Stimulated activated CD4-positive, alpha-beta T cell treated with anti-CD3 and anti-CD28 coated beads, Interleukin-12 subunit alpha, Interleukin-12 subunit beta, amount 100 ng/mL, for 48 hours (primary cell): Measurements from ENCODE around the gene SLC25A30.

Experiments used
- DNase-seq, 3 donors: peaks; one replicate each; pipeline ENCODE4 v3.0.0-alpha.2; 2020; ENCODE audit warnings: low read depth in 2 of 3, low spot score in 1 of 3

Gene SLC25A30, protein sequence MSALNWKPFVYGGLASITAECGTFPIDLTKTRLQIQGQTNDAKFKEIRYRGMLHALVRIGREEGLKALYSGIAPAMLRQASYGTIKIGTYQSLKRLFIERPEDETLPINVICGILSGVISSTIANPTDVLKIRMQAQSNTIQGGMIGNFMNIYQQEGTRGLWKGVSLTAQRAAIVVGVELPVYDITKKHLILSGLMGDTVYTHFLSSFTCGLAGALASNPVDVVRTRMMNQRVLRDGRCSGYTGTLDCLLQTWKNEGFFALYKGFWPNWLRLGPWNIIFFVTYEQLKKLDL

DNA sequence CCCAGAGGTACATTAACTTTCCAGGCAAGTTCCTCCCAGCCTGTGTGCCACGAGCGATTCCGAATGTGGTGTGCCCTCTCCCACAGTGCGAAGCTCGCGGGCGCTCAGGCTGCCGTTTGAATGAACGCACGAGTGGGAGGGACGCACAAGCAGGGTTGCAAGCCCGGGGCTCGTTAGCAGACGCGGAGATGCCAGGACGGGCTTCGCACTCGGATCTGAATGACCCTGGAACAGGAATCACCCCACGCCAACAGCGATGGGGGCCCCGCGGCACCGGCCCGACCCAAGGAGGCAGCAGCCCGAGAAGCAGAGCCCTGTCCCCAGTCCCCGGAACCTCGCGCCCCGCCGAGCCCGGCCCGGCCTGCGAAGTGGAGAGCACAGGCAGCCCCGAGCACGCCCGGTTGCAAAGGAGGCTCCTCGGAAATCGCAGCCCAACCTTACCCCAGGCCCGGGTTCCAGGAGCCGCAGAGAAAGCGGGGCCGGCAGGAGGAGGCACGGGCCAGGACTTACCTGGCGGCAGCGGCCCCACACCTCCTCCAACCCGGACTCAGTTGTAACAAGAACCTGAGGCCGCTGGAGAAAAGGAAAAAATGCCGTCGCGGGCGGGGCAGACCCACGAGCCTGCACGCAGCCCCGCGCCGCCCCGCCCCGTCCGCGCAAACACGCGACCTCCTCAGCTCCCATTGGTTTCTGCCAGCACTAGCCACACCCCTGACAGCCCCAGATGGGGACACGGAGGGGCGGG is at the start of gene SLC25A30:
TSS of gene SLC25A30 (minus strand) at position 584 of the 745 bp plus-strand sequence. CDS start 6,948 bp downstream, outside the sequence.
- DNase-seq, result peak; percentile 78 to 90 (median 80)

DNA sequence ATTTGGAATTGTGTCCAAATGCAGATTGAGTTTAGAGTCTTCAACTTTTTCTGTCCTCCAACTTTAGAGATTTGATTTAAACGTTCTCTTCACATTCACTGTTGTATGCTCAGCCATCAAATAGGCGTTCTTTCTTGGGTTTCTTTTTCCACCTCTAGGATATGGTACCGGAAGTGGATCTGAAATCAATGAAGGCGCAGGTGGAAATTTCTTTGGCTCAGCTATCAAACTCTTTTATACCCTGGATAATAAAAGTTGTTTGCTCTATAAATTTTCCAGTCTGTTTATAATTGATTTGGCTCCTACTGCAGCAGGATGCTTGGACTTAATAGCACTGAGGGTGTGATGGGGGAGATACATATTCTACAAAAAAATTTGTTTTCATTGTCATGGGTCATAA is 48.2 kb upstream of the SLC25A30 start:
- DNase-seq, result no peak

DNA sequence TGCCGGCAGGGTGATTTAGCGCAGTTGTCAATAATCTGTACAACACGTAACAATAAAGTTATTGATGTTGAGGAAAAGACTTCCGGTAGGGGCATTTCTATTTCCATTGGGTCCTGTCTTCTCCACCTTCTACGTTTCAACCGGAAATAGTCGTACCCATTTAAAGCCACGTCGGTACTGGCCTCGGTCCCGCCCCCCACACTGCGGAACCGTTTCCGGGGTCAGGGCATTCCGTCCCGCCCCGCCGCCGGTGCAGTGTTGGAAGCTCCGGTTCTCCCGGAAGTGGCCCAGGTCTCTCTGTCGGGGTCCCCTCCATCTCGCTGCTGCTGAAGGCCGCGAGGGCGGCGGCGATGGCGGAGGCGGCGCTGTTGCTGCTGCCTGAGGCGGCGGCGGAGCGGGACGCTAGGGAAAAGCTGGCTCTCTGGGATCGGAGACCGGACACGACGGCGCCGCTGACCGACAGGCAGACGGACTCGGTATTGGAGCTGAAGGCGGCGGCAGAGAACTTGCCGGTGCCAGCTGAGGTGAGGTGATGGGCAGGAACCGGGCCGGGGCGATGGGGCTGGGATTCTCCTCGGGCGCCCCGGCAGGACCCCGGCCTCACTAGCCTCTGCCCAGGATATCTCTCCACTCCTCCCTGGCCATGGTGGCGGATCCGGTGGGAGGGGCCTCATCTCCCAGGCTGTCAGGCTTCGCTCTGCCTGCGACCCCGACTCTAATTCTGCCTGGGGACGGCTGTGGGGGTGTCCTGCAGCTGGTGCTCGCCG is 46.7 kb upstream of the SLC25A30 start, which contains the start of gene COG3:
TSS of gene COG3 (plus strand) at position 253 of the 767 bp plus-strand sequence. CDS start at position 351, 98 bp downstream.
- DNase-seq, result peak; percentile 91 to 94 (median 92)

DNA sequence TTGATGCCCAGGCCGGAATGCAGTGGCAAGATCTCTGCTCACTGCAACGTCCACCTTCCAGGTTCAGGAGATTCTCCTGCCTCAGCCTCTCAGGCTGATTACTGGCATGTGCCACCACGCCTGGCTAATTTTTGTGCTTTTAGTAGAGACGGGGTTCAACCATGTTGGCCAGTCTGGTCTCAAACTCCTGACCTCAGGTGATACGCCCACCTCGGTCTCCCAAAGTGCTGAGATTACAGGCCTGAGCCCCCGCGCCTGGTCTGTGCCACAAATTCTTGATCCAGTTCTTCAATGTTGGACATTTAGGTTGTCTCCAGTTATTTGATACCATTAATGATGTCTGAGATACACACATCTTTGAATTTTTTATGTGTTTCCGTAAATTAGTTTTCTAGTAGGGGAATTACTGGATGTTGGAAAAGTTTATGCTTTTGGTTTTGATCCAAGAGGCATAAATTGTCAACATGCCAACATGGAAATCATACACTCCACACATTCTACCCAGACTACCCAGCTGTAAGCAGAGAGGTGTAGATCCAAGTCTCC is 46.0 kb upstream of the SLC25A30 start:
- no peak for DNase-seq

DNA sequence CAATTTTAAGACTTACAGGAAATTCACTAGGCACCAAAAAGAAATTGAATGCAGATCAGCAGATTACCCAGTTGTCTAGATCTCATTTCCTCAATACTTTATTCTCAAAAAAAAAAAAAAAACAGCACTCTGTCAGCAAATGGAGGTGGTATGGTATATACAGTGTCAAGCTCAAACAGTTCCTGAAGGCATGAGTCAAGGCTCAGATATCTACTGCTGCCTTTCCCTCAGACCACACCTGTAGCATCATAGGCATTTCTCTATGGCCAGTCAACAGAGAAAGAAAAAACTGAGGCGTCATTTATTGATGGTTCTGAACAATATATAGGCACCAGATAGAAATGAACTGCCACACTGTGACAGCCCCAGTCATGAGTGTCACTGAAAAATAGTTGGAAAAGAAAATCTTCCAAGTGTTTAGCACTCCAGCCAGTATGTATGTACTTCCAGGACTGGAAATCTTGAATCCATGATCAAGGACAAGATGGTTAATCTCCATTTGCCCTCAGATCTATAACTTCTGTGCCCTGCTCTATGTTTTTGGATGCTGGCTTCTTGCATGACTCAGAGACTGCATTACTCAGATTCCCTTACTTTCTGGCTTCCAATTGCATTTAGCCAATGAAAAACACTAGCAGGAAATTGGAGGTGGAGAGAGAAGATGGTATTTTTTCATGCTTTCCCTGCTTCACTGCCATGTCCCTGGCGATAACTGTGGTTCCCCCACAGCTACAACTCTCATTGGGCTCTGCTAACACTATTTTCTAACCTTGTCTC is 38.2 kb upstream of the SLC25A30 start:
- DNase-seq, result no peak

DNA sequence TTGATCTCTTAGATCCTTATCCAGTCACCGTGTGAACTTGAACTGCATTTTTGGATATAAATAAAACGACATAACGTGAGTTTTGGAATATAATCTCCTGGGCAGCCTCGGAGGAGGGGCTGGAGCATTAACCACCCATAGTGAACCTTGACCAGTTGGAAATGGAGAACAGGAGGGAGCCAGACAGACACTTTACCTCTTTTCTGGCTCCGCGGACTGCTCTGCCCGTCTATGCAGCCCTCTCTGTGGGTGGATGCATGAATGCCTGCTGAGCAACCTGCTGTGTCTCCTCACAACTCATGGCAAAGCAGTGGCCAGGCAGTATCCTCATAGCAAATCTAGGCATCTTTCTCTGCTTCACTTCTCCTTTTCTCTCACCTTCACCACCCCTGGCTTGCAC is 36.0 kb upstream of the SLC25A30 start:
- DNase-seq, result no peak

DNA sequence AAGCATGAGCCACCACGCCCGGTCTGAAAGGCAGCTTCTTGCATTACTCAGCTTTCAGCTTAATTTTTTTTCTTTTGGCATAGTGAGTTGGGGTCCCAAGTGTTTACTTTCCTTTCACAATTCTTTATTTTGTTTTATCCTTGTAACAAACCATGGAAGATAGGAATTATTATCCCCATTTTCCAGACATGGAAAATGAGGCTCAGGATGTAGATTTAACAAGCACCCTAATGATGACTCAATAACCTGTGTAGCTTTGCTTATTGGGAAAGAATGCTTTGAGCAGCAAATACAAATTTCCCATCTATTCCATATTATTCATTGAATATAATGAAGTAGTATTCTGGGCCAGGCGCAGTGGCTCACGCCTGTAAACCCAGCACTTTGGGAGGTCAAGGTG is 33.1 kb upstream of the SLC25A30 start:
- no peak for DNase-seq

DNA sequence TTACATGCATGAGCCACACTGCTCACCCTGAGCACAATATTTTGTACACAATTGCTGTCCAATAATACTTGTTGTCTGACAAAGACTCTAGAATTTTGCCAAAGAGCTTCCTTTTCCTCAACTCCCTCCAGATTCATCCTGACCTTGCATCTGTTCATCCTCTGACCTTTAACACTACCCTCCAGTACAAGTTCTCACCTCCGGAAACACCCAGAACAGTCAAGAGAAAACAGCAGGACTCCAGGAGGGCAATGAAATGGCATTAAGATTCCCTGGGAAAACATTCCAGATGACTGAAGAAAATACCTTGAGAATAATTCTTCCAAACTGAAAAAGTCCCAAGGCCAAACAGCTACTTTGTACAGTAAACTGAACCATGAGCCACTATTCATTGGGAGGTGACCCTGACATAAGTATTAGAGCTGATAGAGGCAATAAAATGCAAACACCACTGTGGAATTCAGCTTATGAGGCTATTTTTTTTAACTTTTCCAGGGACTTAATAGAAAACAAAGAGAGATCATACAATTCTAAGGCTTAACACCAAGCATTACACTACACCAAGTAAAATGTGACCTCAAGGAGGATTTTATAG is 30.9 kb upstream of the SLC25A30 start:
- no peak for DNase-seq

DNA sequence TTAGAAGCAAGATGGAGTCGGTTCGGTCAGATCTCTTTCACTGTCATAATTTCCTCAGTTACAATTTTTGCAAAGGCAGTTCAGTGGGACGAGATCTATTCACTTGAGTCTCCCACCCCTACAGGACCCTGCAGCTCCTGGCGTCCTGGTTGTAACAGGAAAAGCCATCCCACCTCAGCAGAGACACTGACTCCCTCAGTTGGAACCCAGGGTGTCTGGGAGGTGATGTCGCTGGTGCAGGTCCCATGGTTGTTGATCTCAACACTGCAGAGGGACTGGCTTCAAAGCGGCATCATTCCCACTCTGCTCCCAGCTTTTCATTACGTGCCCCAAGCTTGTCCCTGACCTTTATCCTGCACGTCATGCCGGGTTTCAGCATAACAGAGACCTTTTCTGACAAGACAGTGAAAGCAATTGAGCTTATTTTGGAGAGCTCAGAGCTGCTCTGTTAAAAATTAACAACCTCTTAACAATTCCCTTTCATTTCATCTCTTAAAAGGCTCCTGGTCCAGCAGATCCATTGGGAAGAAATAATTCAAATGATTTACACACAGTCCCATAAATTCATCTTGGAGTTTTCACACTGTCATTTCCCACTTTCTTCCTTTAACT is 29.0 kb upstream of the SLC25A30 start:
- no peak for DNase-seq

DNA sequence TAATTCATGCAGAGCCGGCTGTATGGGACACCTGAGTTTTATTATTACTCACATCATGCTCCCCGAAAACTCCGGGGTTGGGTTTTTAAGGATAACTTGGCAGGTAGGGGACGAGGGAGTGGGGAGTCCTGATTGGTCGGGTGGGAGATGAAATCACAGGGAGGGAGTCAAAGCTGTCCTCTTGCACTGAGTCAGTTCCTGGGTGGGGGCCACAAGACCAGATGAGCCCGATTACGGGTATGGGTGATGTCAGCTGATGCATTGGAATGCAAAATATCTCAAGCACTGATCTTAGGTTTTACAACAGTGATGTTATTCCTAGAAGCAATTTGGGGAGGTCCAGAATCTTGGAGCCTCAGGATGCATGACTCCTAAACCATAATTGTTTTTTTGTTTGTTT is 28.0 kb upstream of the SLC25A30 start:
- DNase-seq, result no peak

DNA sequence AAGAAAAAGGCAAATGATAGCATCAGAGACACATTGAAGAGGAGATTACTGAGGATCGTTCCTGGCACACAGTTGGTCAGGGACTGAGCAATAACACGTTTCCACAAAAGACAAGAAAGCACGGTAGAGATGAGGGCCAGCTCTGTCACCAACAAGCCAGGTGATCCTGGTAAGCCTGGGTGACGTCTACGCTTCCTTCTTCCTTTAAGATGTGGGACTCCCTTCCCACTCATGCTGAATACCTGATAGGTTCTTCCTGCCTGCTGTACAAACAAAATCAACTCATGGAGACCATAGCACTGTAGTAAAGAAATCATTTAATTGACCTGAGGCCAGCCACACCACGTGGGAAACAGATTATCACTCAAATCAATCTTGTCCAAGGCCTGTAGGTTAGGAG is 26.9 kb upstream of the SLC25A30 start:
- DNase-seq, result no peak

DNA sequence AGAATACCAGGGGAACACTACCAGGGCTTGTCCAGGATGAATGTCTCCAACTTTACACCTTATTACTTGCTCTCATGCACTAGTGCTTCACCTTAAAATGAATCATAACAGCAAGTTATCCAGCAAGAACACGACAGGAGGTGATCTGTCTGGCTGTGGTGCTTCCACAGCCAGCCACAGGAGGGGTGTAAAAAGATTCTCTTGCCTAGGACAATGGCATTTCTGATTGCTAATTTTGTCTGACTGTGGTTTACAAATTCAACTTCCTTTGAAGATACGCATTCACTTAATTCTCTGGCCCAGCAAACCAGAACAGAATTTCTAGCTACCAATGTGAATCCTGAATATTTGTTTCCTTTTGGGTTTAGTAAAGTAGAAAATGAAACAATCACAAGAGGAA is 23.5 kb upstream of the SLC25A30 start:
- DNase-seq, result no peak

DNA sequence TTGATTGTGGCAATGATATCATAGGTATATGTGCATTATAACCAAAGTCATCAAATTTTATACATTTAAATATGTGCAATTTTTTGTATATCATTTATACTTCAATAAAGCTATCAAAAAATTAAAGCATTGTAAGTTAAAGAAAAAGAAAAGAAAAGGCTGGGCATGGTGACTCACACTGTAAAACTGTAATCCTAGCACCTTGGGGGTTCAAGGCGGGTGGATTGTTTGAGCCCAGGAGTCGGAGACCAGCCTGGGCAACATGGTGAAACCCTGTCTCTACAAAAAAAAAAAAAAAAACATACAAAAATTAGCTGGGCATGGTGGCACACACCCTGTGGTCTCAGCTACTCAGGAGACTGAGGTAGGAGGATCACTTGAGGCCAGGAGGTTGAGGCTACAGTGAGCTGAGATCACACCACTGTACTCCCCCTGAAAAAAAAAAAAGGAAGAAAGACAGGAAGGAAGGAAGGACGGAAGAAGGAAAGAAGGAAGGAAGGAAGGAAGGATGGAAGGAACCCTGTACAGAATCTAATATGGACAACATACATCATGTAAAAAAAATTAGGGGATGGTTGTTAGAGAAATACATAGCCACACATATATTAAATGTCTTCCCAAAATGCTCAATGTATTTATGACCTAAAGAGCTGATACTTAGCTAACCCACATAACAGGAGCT is 21.7 kb upstream of the SLC25A30 start:
- no peak for DNase-seq

DNA sequence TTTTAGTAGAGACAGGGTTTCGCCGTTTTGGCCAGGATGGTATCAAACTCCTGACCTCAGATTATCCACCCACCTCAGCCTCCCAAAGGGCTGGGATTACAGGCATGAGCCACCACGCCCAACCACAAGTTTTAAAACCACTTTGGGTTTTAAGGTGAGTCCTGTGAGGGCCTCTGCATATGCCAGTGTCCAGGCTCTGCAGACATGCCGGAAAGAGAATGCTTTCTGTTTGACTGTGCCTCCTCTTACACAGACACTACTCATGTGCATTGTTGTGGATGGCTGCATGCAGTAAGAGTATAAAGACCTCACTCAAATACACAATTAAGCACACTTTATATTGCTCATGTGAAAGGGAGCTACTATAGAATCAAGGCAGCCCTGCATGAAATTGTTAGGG is 20.8 kb upstream of the SLC25A30 start:
- no peak for DNase-seq

DNA sequence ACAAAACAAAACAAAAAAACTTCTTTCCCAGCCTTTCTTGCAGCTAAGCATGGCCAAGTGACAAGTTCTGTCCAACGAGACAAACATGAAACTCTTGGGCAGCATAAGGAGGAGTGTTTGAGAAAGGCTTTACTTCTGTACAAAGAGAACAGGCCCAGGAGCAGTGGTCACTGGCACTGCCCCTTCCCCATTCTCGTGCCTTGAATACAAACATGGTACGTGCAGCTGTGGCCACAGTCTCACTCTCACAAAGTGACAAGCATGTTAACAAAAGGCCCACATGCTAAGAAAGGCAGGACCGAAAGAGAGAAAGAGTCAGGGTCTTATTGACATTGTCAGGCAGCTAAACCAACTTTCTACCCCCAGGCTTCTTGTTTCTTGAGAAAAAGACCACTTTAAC is 19.8 kb upstream of the SLC25A30 start:
- DNase-seq, result no peak

DNA sequence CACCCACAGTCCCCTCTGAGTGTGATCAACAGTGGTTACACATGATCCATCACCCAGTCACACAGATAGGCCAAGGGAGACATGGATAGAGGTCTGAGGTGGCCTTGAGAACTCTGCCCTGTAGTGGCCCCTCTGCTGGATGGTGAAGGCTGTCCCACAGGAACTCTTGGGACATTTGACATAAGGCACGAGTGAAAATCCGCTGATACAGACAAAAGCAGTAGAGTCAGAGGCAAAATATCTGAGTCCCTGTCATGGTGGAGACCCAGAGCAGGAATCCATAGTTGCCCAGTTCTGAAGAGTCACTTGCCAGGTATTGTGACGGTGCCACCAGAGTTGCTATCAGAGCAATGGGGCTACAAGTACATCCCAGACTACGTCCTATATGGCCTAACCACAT is 18.8 kb upstream of the SLC25A30 start:
- DNase-seq, result no peak

DNA sequence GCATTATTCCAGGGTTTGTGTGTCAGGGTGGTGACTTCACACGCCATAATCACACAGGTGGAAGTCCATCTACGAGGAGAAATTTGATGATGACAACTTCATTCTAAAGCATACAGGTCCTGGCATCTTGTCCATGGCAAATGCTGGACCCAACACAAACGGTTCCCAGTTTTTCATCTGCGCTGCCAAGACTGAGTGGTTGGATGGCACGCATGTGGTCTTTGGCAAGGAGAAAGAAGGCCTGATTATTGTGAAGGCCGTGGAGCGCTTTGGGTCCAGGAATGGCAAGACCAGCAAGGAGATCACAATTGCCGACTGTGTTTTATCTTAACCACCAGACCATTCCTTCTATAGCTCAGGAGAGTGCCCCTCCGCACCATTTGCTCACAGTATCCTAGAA is 18.2 kb upstream of the SLC25A30 start:
- DNase-seq, result no peak

DNA sequence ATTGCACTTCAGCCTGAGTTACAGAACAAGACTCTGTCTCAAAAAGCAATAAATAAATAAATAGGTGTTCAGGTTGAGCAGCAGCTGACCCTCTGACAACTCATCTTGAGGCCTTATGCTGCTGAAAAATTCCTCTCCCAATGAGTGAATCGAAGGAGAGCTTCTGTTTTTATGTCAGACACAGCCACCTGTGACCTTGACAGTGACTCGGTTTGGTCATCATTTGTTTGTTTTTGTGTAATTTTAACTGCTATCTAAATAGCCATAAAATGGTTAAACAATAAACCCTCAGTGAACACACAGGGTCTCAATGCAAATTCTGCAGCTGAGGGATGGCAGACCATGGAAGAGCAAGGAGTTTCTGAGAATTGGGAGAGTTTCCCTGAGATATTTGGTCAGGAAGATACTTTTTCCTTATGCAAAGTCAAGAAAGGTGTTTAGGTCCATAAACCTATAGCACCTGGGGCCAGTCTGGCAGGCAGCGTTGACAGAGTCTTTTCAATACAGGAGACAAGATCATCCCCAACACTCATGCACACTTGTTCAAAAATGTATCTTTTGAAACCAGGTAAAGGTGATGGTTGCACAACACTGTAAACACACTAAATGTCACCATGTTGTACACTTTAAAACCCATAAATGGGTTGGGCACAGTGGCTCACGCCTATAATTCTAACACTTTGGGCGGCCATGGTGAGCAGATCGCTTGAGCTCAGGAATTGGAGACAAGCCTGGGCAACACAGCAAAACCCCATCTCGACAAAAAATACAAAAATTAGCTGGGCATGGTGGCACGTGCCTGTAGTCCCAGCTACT is 16.6 kb upstream of the SLC25A30 start:
- no peak for DNase-seq

DNA sequence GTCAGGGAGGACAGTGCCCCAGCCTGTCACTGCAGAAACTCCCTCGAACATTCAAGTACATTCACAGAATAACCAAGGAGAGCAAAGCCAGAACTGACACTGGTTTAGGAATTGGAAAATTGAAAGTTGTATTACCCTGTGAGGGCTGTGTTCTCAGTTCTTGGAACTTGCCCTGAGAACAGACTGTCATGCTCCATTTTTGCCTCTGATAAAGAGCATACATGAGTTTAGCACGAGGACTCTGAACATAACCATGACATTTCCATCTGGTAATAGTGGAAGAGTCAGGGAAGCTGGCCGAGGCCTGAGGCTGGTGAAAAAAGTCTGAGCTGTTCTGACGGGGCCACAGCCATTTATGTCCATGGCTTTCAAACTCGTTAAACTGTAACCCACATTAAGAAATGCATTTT is 15.2 kb upstream of the SLC25A30 start:
- DNase-seq, result no peak
